Suprapubic skin (tissue), 4 donors: ENCODE data around the gene ITIH4.

ENCODE experiments used
- CTCF ChIP-seq, 2 donors: fragments of 200-600 bp in 1 of 2; fragments of 450-650 bp in 1 of 2; sonication (generic) in 1 of 2; IDR thresholded peaks; one replicate each; pipeline ENCODE4 v1.5.1; 2016 to 2019; ENCODE audit warnings: antibody characterized with exemption in 2 of 2, mild to moderate bottlenecking in 1 of 2, moderate library complexity in 1 of 2
- EP300 ChIP-seq: sonication (generic); formaldehyde crosslinking; IDR thresholded peaks from one replicate; pipeline ENCODE4 v1.6.1; 2017; ENCODE audit warnings: antibody characterized with exemption
- POLR2A ChIP-seq, 2 donors: fragments of 450-650 bp; IDR thresholded peaks; one replicate each; pipeline ENCODE4 v1.6.1; 2017; ENCODE audit warnings: antibody characterized with exemption in 2 of 2, mild to moderate bottlenecking in 2 of 2, moderate library complexity in 2 of 2
- POLR2AphosphoS5 ChIP-seq, 3 donors: sonication (generic); formaldehyde crosslinking; IDR thresholded peaks; one replicate each; pipeline ENCODE4 v1.6.1; 2017; ENCODE audit warnings: antibody characterized with exemption in 3 of 3

- TF ChIP-seq CTCF (IDR thresholded peaks at IDR 0.05) (no peak), POLR2AphosphoS5 (IDR thresholded peaks at IDR 0.05) (no peak), POLR2A (IDR thresholded peaks at IDR 0.05) (no peak), EP300 (no peak)
These were observed 35.1 kb downstream of the ITIH4 start for GRCh38 chr3:52795298-52795900.
